ENCODE results near the gene SLC66A1. TPM values are rescaled to one million over a fixed set of nuclear protein-coding genes. Genes with fewer than 3 reads are reported as not detected.

Gene SLC66A1
- total RNA-seq, 4 donors from 2014 or later: 6.8 to 14.3 (median 10.3) TPM

DNA sequence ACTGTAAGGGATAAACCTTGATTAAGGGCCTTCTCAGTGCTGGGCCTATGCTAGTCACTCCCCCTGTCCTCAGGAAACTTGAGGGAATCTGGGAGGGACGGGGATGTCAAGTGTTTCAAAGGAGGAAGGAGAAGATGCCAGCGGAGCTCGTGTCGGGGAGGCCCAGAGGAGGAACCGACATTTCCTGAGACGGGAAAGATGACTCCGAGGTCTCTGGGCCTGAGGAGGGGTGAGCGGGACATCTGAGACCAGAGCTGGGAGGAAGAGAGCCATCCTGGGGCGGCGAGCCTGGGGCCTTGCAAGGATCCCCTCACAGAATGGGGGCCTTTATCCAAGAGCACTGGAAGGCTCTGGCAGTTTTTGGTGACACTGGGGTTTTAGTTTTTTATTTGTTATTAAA, 10.4 kb downstream of the SLC66A1 start:
- Histone ChIP-seq H3K9me3 (no peaks in the 10 kb centered on the region), H3K36me3 (peaks cover 24 to 84% (median 29%) of the 10 kb centered on the region in 3 donors), H3K4me3 (no peak overlapping the region), H3K27ac (no peak overlapping the region), H3K27me3 (no peaks in the 10 kb centered on the region), H3K4me1 (no peaks in the 10 kb centered on the region)
- 71 to 78% methylated on average over 9 to 10 of the region's 10 CpGs for WGBS, 2 donors
- intact Hi-C loops (cut with DNase I): no loop called here
- DNase-seq: no peak
- TF ChIP-seq POLR2A (IDR thresholded peaks at IDR 0.05) (no peak), CTCF (IDR thresholded peaks at IDR 0.05) (no peak)

GRCh38 chr1:19323987-19324664, 12.0 kb downstream of the SLC66A1 start:
- 93 to 94% methylated on average over 3 to 6 of the region's 23 CpGs for WGBS, 2 donors
- Histone ChIP-seq H3K27me3 (no peaks in the 10 kb centered on the region), H3K27ac (no peak overlapping the region), H3K4me3 (no peak overlapping the region), H3K9me3 (no peaks in the 10 kb centered on the region), H3K4me1 (no peaks in the 10 kb centered on the region), H3K36me3 (peaks cover 29 to 84% (median 32%) of the 10 kb centered on the region in 3 donors)
- TF ChIP-seq CTCF (IDR thresholded peaks at IDR 0.05) (no peak), POLR2A (IDR thresholded peaks at IDR 0.05) (no peak)
- no peak for DNase-seq
- intact Hi-C loops (cut with DNase I): no loop called here

GRCh38 chr1:19324665-19324990, 12.5 kb downstream of the SLC66A1 start:
- Histone ChIP-seq H3K4me1 (no peaks in the 10 kb centered on the region), H3K36me3 (peaks cover 29 to 86% (median 32%) of the 10 kb centered on the region in 3 donors), H3K27ac (no peak overlapping the region), H3K4me3 (no peak overlapping the region), H3K9me3 (no peaks in the 10 kb centered on the region), H3K27me3 (no peaks in the 10 kb centered on the region)
- WGBS, 2 donors: 99% methylated on average over 8 of the region's 9 CpGs; no CpG with 5 or more reads in 1 of the 2 donors
- TF ChIP-seq CTCF (IDR thresholded peaks at IDR 0.05) (no peak), POLR2A (IDR thresholded peaks at IDR 0.05) (no peak)
- intact Hi-C loops (cut with DNase I): no loop called here
- no peak for DNase-seq

DNA sequence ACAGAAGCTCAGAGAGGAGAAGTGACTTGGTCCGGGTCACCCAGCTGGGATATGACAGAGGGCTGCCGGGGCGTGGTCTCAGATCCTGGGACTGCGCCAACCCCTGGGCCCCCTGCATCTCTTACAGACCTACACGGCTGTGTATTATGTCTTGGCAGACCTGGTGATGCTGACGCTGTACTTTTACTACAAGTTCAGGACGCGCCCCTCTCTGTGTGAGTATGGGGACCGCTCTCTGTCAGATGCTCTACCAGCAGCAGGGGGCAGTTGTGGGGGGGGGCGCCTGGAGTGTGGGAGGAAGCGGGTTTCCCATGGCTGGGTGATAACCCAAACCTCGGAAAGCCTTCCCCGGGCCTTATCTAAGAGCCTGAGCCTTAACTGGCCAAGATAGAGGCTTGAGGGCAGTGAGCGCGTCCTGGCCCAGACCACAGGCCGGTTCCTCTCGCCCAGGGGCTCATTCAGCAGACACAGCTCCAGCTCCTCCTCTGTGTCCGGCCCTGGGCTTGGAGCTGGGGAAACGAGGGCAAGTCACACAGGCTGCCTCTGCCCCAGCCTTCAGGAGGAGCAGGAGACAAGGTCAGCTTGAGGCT, 13.3 kb downstream of the SLC66A1 start:
- Histone ChIP-seq H3K27ac (no peak overlapping the region), H3K4me3 (no peak overlapping the region), H3K27me3 (no peaks in the 10 kb centered on the region), H3K9me3 (no peaks in the 10 kb centered on the region), H3K4me1 (no peaks in the 10 kb centered on the region), H3K36me3 (peaks cover 29 to 86% (median 32%) of the 10 kb centered on the region in 3 donors)
- intact Hi-C loops (cut with DNase I): no loop called here
- TF ChIP-seq CTCF (IDR thresholded peaks at IDR 0.05): no peak
- TF ChIP-seq POLR2A (IDR thresholded peaks at IDR 0.05): no peak
- DNase-seq: no peak
- WGBS, 2 donors: 67 to 100% methylated on average over 3 to 6 of the region's 19 CpGs

DNA sequence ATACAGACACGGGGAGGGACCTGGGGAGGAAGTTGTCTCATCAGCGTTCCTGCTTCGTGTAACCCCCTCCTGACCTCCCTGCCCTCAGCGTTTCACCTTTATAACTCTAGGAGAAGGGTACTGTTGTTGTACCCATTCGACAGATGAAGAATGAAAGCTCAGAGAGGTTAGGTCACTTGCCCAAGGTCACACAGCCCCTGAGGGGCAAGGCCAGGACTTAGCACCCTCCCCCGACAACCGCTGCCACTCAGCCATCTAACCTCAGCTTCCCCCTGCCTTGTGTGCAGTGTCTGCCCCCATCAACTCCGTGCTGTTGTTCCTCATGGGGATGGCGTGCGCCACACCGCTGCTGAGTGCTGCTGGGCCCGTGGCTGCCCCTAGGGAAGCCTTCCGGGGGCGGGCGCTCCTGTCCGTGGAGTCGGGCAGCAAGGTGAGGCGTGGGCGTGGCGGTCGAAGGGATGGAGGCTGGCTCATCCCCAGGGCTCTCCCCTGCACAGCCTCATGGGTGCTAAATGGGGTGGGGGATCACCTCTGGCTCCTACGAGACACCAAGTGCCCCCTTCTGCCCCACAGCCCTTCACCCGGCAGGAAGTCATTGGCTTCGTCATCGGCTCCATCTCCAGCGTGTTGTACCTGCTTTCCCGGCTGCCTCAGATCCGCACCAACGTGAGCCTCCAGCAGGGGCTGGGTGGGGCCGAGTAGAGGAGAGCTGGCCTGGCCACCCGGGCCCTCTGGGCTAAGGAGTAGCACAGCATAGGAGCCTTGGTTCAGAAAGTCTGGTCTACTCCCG, 14.0 kb downstream of the SLC66A1 start:
- no peak overlapping the region for H3K27ac ChIP-seq
- H3K9me3 ChIP-seq: no peaks in the 10 kb centered on the region
- peaks cover 29 to 86% (median 32%) of the 10 kb centered on the region in 3 donors for H3K36me3 ChIP-seq
- TF ChIP-seq POLR2A (IDR thresholded peaks at IDR 0.05) (no peak), CTCF (IDR thresholded peaks at IDR 0.05) (no peak)
- intact Hi-C loops (cut with DNase I): no loop called here
- no peaks in the 10 kb centered on the region for H3K4me1 ChIP-seq
- 70 to 90% methylated on average over 7 to 13 of the region's 32 CpGs for WGBS, 2 donors
- DNase-seq: no peak
- H3K27me3 ChIP-seq: no peaks in the 10 kb centered on the region
- no peak overlapping the region for H3K4me3 ChIP-seq
